Brain pericyte (primary cell): ENCODE measurements around the gene TBC1D10A.

Experiments used
- DNase-seq: peaks from one replicate; pipeline ENCODE4 v3.0.0-alpha.2; 2012; ENCODE audit warnings: low read depth, low spot score

Gene TBC1D10A

DNA sequence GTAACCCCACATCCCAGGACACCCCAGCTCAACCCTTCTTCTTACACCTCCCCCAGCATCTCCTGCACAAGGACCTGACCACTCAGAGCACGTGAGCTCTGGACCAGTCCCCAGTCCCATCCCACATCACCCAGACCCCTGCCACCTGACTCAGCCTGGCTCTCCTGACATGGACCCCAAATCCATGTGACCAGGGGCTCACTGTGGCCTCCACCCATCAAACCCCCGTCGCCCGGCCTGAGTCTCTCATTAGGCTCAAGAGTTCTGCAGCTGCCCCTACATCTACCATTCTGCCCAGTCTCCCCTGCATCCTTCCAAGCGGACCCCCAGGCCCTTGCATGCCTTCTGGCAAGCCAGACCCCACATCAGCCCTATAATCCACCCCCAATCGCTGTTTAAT lies 78.3 kb downstream of the TBC1D10A start:
- no peak for DNase-seq

DNA sequence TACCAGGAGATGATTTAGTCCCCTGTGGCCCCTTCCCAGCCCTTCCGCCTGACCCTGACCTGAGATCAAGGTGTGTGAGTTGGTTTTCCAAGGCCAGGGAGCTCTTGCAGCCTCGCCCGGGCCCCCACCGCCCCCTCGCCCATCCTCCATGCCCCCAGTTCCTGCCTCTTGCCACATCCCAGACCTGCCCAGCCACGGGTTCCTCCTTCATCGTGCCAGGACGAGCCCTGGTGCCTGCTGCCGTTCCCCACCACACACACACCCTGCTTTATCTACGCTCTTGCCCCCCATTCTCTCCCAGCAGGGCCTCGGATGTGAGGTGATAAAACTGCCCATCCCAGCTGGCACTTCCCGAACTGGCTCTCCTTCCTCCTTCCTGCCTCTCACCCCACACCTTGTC lies 78.8 kb downstream of the TBC1D10A start:
- DNase-seq = no peak

DNA sequence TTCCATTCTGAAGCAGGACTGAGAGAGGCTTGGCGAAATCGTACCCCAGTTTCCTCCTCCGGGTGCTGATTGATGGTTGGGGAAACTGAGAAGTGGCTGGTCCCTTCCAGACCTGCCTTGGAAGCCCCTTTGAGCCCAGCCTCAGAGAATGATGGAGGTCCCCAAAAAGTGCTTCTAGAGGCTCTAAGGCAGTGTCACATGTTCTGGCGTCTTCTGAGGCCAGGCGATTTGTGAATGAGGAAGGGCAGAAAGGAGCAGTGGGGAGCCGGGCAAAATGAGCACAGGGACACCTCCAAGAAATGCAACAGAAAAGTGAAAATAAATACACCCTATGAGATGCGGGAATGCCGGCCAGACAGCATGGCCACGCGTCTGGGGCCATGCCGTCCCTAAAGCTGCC lies 79.2 kb downstream of the TBC1D10A start:
- DNase-seq = no peak

DNA sequence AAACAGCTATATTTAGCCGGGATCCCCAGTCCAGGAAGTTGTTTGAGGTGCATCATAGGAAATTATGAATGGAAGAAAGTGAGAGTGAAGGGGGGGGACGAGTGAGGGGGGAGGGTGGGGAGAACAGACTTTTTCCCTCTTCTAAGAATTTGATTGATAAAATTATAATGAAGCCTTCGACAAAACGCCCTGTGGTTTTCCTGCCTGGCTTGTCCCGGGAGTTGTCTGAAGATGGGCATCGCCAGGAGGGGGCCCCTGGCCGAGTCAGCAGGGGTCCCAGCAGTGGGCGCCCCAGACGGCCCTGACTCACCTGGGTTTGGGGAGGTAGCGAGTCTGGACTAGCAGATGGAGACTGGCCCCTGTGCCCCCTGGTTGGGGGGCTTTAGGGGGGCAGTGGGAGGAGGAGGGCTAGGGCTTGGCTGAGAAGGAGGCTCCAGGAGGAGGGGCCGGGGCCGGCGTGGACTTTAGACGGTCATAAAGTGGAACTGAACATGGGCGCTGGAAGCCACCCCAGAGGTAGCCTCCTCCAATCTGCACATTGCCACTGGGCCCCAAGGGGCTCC lies 79.8 kb downstream of the TBC1D10A start:
- DNase-seq = no peak

DNA sequence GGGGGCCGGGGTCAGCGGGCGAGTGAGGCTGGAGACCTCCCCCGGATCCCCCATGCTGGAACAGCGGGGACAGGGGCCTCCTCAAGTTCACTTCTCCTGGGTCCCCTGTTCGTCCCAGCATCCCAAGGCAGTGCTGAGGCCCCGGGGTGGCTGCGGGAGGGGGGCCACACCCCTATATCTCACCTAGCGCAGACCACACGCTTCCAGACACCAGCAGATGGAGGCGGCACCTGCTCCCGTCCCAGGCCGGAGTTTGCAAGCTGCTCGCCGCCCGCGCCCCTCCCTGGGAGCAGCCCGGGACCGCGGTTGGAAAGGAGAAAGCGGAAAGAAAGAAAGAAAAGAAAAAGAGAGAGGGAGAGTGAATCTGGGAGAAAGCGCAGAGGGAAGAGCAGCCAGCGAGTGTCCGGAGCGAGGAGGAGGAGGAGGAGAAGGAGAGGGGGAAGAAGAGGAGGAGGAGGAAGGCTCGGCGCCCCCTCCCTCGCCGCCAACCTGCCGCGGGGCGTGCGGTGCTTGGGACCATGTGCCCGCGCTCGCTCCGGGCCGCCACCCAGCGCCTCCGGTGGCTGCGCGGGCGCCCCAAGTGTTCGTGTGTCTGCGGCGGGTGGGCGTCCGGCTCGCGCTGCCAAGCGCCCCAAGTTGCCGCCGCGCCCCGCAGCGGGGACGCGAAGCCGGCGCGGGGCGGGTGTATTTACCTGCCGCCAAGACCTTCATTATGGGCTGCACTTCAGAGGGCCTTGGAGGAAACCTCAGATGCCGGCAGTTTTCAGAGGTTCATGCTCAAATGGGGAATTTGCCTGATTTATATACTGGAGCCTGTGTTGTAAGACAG lies 80.5 kb downstream of the TBC1D10A start, which contains the start of gene LIF:
TSS of gene LIF (minus strand) at position 775 of the 829 bp plus-strand sequence. CDS start at position 711, 64 bp downstream.
- DNase-seq = no peak

DNA sequence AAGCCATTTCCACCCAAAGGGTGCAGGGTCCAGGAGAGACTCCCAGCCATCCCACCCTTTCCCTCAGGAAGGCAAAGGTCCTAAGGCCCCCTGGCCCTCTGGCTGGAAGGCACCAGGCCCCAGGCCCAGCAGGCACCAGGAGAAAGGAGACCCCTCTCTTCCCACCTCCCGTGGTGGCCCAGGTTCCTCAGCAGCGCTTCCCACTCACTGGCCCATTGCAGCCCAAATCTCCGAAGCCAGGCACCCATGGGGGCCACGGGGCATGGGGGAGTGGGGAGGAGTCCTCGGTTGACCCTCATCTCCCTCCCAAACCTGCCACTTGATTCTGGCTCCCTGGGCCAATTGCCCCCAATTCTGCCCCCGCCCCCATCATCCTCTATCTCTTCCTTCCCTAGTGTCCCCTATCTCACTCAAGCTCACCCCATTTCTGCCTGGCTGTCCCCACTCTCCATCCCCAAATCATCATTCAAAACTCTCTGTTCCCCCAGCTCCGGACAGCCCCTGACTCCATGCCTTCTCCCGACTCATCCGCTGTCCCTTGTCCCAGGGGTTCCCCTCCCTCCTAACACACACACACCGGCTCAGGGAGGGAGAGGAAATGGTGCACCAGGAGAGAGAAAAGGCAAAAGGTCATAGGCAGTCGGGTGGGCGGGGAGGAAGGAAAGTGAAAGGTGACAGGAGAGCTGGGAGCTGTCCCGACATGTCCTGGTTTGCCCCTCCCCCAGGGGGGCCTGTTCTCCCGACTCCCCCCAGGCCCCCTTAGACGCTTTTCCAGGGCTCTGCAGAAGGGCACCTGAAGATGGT lies 81.4 kb downstream of the TBC1D10A start:
- DNase-seq = no peak

DNA sequence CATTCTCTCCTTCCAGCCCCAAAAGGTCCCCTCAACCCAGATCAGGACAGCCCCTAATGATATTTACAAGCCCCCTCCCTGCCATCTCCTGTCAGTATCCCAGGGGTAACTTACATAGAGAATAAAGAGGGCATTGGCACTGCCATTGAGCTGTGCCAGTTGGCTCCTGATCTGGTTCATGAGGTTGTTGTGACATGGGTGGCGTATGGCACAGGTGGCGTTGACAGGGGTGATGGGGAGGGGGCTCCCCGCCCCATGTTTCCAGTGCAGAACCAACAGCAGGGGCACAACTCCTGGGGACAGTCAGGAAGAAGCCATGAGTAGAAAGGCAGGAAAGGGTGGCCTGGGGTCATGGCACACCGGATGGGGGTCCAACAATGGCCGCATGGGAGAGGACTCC lies 82.1 kb downstream of the TBC1D10A start:
- DNase-seq = no peak

DNA sequence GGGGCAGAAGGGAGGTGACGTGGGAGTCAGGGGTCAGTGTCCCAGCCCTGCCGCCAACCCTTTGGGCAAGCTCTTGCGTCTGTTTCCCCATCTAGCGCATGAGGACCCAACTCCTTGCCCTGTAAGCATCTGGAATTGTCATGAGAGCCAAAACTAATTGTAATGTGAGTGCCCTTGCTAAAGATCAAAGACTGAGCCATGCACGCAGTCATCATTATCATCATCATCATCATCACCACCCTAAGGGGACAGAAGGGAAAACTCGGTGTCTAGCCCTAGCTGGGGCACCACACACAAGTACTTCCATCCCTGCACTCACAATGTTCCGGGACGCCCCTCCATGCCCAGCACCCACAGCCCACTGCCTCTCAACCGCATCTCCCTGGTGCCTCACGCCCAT lies 82.7 kb downstream of the TBC1D10A start:
- no peak for DNase-seq

DNA sequence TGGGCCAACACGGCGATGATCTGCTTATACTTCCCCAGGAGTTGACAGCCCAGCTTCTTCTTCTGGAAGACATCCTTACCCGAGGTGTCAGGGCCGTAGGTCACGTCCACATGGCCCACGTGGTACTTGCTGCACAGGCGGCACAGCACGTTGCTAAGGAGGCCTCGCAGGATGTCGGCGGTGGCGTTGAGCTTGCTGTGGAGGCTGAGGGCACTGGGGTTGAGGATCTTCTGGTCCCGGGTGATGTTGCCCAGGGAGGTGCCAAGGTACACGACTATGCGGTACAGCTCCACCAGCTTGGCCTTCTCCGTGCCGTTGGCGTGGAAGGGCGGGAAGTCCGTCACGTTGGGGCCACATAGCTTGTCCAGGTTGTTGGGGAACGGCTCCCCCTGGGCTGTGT lies 83.1 kb downstream of the TBC1D10A start:
- DNase-seq = no peak
